Stomach (tissue), 4 donors: ENCODE results near the gene ADIPOR1.

Experiments
- EP300 ChIP-seq: sonication (generic); formaldehyde crosslinking; IDR thresholded peaks from one replicate; pipeline ENCODE4 v1.6.1; 2017; ENCODE audit warnings: antibody characterized with exemption
- POLR2A ChIP-seq, 4 donors: fragments of 450-650 bp; IDR thresholded peaks; one replicate each; pipeline ENCODE4 v1.6.1; 2016; ENCODE audit warnings: antibody characterized with exemption in 4 of 4, control low read depth in 2 of 4, mild to moderate bottlenecking in 1 of 4, moderate library complexity in 1 of 4
- TF ChIP-seq, protein P1 (sequence below), 7 experiments: fragments of 450-650 bp in 4 of 7; fragments of 200-600 bp in 3 of 7; sonication (generic) in 3 of 7; IDR thresholded peaks; one replicate each; pipeline ENCODE4 v1.5.1; 2016 to 2019; ENCODE audit warnings: antibody characterized with exemption in 7 of 7, control low read depth in 2 of 7, mild to moderate bottlenecking in 1 of 7

DNA sequence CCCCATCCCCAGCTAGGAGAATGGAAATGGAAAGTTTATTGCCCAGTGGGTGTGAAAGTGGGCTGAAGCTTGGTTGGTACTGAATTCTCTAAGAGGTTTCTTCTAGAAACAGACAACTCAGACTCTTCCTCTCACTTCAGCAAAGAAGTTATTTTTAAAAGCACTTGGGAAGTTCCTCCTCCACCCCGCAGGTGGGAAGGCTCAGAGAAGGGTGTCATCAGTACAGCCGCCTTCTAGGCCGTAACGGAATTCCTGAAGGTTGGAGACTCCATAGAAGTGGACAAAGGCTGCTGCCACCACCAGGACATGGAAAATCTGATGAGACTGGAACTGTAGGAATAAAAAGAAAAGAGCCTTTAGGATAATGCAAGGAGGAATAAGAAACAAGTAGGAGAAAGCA, 16.7 kb downstream of the ADIPOR1 start:
- TF ChIP-seq POLR2A (IDR thresholded peaks at IDR 0.05) (no peak), EP300 (no peak)
- TF ChIP-seq, protein P1, sequence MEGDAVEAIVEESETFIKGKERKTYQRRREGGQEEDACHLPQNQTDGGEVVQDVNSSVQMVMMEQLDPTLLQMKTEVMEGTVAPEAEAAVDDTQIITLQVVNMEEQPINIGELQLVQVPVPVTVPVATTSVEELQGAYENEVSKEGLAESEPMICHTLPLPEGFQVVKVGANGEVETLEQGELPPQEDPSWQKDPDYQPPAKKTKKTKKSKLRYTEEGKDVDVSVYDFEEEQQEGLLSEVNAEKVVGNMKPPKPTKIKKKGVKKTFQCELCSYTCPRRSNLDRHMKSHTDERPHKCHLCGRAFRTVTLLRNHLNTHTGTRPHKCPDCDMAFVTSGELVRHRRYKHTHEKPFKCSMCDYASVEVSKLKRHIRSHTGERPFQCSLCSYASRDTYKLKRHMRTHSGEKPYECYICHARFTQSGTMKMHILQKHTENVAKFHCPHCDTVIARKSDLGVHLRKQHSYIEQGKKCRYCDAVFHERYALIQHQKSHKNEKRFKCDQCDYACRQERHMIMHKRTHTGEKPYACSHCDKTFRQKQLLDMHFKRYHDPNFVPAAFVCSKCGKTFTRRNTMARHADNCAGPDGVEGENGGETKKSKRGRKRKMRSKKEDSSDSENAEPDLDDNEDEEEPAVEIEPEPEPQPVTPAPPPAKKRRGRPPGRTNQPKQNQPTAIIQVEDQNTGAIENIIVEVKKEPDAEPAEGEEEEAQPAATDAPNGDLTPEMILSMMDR (IDR thresholded peaks at IDR 0.05) = no peak
